Chondrocyte (in vitro differentiated cells): ENCODE measurements around the gene CSNK2A1. TPM values are rescaled to one million over a fixed set of nuclear protein-coding genes. Genes with fewer than 3 reads are reported as not detected.

Experiments
- DNase-seq: peaks from one replicate; pipeline ENCODE4 v3.0.0; 2021; ENCODE audit warnings: mixed read lengths, low spot score
- H3K27ac Mint-ChIP-seq: one replicate; pipeline ENCODE4 v1.8.0; 2021; ENCODE audit warnings: mild to moderate bottlenecking, moderate library complexity, mixed read lengths; ENCODE audit not compliant: unreplicated experiment
- H3K27me3 Mint-ChIP-seq: 2 replicates; pipeline ENCODE4 v1.8.0; 2021; ENCODE audit warnings: low read depth, mixed read lengths
- H3K36me3 Mint-ChIP-seq: 2 replicates; pipeline ENCODE4 v1.8.0; 2021; ENCODE audit warnings: low read depth, mixed read lengths
- H3K4me1 Mint-ChIP-seq: 2 replicates; pipeline ENCODE4 v1.8.0; 2021; ENCODE audit warnings: low read depth, mild to moderate bottlenecking, mixed read lengths
- H3K4me3 Mint-ChIP-seq: one replicate; pipeline ENCODE4 v1.8.0; 2021; ENCODE audit warnings: mild to moderate bottlenecking, moderate library complexity, mixed read lengths; ENCODE audit not compliant: unreplicated experiment
- H3K9me3 Mint-ChIP-seq: 2 replicates; pipeline ENCODE4 v1.8.0; 2021; ENCODE audit warnings: low read depth, mixed read lengths
- total RNA-seq: library from RNA; stranded (reverse); gene quantifications from 3 replicates; pipeline ENCODE4 v1.2.1, GENCODE V29; 2021
- TF ChIP-seq, protein P1 (sequence below): fragments of 200-600 bp; sonication (generic); IDR thresholded peaks from 2 replicates; pipeline ENCODE4 v1.5.0; 2021; ENCODE audit warnings: antibody characterized with exemption, mild to moderate bottlenecking, moderate library complexity

The CSNK2A1 gene
- total RNA-seq, 1 donor from 2014 or later = 122 TPM

DNA sequence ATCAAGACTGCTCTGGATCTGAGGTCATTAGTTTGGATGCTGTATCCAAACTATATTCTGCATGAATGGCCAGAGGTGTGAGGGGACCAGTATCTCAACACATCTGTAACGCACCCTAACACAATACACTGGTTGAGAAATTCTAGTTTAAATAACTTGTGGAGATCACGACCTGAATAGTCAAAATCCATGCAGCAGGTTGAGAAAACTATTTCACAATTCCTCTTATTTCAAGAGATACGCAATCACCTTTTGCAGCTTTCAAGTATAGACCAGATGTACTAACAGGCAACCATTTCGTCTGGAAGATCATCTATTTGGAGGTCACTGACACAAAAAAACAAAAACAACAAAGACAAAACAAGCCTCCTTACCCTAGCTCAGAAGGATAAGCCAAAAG lies 11.1 kb downstream of the CSNK2A1 start:
- Mint-ChIP-seq H3K27ac (no peak overlapping the region), H3K4me3 (no peak overlapping the region), H3K4me1 (peaks cover 71% of the 10 kb centered on the region), H3K9me3 (peaks cover 4% of the 10 kb centered on the region), H3K36me3 (peaks cover 6% of the 10 kb centered on the region), H3K27me3 (no peaks in the 10 kb centered on the region)
- TF ChIP-seq, protein P1, sequence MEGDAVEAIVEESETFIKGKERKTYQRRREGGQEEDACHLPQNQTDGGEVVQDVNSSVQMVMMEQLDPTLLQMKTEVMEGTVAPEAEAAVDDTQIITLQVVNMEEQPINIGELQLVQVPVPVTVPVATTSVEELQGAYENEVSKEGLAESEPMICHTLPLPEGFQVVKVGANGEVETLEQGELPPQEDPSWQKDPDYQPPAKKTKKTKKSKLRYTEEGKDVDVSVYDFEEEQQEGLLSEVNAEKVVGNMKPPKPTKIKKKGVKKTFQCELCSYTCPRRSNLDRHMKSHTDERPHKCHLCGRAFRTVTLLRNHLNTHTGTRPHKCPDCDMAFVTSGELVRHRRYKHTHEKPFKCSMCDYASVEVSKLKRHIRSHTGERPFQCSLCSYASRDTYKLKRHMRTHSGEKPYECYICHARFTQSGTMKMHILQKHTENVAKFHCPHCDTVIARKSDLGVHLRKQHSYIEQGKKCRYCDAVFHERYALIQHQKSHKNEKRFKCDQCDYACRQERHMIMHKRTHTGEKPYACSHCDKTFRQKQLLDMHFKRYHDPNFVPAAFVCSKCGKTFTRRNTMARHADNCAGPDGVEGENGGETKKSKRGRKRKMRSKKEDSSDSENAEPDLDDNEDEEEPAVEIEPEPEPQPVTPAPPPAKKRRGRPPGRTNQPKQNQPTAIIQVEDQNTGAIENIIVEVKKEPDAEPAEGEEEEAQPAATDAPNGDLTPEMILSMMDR = no peak
- DNase-seq = no peak

DNA sequence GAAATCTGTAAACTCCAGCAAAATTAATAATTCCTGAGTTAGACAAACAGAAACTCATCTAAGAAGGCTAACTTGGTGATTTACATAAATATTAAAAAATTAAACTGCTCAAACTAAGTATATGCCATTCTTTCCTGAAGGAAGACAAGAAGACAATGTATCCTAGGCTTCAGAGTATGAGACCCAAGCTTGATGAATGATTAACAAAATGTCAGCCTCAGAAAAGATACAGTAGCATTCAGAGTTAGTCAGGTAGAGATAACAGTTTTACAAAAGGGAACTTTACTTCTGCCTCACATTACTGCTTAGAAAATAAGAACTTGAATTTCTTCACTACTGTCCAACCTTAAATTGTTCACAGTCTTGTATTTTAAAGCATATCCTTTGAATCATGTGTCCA lies 12.0 kb downstream of the CSNK2A1 start:
- Mint-ChIP-seq H3K27me3 (no peaks in the 10 kb centered on the region), H3K4me3 (no peak overlapping the region), H3K27ac (no peak overlapping the region), H3K4me1 (peaks cover 62% of the 10 kb centered on the region), H3K9me3 (peaks cover 13% of the 10 kb centered on the region), H3K36me3 (peaks cover 15% of the 10 kb centered on the region)
- TF ChIP-seq, protein P1 = no peak
- no peak for DNase-seq

DNA sequence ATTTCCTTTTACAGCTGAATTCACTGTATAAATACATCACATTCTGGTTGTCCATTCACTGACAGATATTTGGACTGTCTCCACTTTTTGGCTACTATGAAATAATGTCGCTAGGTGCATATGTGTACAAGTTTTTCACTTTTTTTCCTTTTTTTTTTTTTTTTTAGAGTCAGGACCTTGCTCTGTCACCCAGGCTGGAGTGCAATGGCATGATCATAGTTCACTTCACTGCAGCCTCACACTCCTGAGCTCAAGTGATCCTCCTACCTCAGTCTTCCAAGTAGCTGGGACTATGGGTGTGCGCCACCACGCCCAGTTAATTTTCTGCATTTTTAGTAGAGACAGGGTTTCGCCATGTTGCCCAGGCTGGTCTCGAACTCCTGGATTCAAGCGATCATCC lies 13.3 kb downstream of the CSNK2A1 start:
- no peak overlapping the region for H3K4me3 Mint-ChIP-seq
- DNase-seq = no peak
- peaks cover 20% of the 10 kb centered on the region for H3K36me3 Mint-ChIP-seq
- TF ChIP-seq, protein P1 = no peak
- no peaks in the 10 kb centered on the region for H3K27me3 Mint-ChIP-seq
- no peak overlapping the region for H3K27ac Mint-ChIP-seq
- H3K9me3 Mint-ChIP-seq = peaks cover 16% of the 10 kb centered on the region
- H3K4me1 Mint-ChIP-seq = peaks cover 49% of the 10 kb centered on the region

DNA sequence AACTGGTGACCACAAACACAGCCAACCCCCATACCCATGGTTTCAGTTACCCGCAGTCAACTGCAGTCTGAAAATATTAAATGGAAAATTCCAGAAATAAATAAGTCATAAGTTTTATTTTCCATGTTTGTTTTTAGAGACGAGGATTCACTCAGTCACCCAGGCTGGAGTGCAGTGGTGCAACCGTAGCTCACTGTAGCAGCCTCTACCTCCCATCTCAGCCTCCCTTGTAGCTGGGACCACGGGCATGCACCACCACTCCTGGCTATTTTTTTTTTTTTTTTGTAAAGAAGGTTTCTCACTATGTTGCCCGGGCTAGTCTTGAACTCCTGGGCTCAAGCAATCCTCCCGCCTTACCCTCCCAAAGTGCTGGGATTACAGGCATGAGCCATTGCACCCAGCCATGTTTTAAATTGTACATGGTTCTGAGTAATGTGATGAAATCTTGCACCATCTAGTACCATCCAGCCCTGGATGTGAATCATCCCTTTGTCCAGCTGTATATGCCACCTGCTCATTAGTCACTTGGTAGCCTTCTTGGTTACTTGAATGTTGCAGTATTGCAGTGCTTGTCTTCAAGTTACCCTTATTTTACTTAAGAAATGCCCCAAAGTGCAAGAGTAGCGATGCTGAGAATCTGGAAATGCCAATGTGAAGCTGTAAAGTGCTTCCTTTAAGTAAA lies 14.5 kb downstream of the CSNK2A1 start:
- peaks cover 16% of the 10 kb centered on the region for H3K9me3 Mint-ChIP-seq
- H3K27ac Mint-ChIP-seq = peak overlapping the region; percentile 85
- H3K27me3 Mint-ChIP-seq = no peaks in the 10 kb centered on the region
- TF ChIP-seq, protein P1 = no peak
- peaks cover 39% of the 10 kb centered on the region for H3K4me1 Mint-ChIP-seq
- DNase-seq = no peak
- H3K36me3 Mint-ChIP-seq = peaks cover 22% of the 10 kb centered on the region
- no peak overlapping the region for H3K4me3 Mint-ChIP-seq

DNA sequence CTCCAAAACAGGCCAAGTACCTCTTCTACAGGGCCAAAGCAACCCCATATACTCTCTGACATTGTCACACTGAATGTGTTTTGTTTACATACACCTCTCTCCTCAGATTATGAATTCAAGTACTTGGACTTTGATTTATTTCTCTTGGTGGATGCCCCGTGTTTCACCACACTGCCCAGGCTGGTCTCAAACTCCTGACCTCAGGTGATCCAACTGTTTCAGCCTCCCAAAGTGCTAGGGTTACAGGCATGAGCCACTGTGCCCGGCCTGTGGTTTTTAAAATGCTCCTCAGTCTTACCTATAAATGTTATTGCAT lies 16.1 kb downstream of the CSNK2A1 start:
- no peak for DNase-seq
- no peak overlapping the region for H3K4me3 Mint-ChIP-seq
- TF ChIP-seq, protein P1 = no peak
- peaks cover 25% of the 10 kb centered on the region for H3K36me3 Mint-ChIP-seq
- H3K9me3 Mint-ChIP-seq = peaks cover 16% of the 10 kb centered on the region
- no peak overlapping the region for H3K27ac Mint-ChIP-seq
- no peaks in the 10 kb centered on the region for H3K27me3 Mint-ChIP-seq
- H3K4me1 Mint-ChIP-seq = peaks cover 28% of the 10 kb centered on the region
